NCI-H1694 treated with DMSO at 0.1 percent for 48 hours (cell line): ENCODE results near the gene ST3GAL4.
"Not testable (repeated sequence)": the region's sequence is repeated elsewhere in the genome, so short reads cannot be mapped to it uniquely, and the experiment has no call there.

Experiments
- DNase-seq: peaks from one replicate; lab custom pipeline; 2025; lab: John Stamatoyannopoulos, UW

ST3GAL4 gene

DNA sequence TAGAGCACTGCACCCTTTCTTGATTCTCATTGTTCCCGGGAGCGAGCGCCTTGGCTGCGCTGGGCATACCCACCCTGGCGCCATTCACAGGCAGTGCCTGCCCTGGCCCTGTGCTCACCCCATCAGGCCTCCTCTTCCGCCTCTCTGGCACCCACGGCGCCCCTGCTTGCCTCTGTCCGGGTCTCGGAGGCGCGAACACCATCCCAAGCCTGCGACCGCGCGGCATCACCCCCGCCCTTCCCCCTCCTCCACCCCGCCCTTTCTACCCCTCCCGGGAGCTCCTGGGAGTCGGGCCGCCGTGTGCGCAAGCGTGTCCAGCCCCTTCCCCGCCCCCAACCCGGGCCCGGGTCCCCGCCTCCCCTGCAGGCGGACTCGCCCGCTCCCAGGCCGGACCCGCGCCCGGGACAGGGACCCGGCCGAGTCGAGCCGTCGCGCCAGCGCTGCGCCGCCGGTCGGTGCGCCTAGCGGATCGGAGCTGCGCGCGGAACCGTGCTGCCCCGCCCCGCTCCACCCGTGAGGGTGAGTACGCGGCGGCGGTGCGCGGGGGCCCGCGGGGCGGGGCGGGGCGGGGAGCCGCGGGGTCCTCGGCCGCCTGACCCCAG lies at the start of gene ST3GAL4:
Gene ST3GAL4, plus strand, starts transcription at position 363 of the 602 bp plus-strand sequence. CDS start 50,470 bp downstream, outside the sequence.
- peak; percentile 10 for DNase-seq

DNA sequence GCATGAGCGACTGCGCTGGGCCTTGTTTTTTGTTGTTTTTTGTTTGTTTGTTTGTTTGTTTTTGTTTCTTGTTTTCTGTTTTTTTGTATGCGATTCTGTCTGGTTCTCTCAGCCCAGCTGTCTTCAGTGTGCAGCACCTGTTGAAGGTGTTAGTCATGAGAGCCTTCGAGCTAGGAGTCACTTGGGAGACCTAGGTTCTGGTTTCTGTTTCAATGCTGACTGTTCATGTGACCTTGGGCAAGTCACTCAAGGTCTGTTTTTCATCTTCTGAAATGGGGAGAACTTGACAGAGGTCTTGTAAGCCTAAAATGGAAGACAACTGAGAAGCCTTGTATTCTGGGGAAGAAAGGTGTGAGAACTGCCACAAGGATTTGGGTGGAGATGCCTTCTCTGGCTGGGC lies 49.8 kb upstream of the ST3GAL4 start:
- DNase-seq: no peak

DNA sequence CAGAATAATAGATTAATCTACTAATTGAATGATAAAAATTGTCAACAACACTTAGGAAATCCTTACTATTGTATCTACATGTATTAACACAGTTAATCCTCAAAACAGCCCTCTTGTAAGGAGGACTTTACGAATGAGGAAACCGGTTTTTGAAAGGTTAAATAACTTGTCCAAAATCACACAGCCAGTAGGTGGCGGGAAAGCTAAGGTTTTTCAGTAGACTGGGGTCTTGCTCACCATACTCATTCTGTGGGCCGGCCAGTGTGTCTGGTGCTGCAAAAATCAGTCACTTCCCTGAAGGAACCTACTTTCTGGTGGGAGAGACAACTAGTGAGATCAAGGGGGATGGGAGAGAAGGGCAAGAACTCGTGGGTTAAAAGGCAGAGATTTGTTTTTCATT lies 47.8 kb upstream of the ST3GAL4 start:
- no peak for DNase-seq

DNA sequence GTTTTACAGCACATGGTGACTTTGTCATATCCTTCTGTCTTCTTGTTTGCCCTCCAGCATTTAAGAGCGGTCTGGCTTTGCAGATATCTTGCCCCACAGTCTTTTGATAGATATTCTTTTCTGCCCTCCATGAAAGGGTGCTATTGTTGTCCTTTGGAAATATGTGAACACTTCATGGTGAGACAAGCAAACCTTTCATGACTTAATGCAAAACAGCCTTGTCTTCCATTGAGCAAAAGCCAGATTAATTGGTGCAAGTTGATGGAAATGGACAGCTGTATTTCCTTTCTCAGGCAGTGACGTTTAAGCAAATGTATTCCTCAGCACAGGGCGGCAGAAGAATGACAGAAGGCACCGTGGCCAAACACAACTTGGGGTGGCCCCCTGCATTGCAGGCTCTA lies 47.2 kb upstream of the ST3GAL4 start:
- no peak for DNase-seq

DNA sequence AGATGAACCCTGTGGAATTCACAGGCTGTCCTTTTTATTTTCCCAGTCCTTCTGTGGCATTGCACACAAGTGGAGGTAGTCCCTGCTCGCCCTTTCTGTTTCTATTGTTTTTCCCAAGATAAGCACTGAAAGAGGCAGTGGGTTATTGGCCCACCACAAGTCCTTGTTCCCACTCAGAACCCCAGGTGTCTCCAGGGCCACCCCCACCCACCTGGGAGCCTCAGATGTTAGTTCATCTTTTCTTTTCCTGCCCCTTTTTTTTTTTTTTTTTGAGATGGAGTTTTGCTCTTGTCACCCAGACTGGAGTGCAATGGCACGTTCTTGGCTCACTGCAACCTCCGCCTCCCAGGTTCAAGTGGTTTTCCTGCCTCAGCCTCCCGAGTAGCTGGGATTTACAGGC lies 46.7 kb upstream of the ST3GAL4 start:
- DNase-seq: not testable (repeated sequence)

DNA sequence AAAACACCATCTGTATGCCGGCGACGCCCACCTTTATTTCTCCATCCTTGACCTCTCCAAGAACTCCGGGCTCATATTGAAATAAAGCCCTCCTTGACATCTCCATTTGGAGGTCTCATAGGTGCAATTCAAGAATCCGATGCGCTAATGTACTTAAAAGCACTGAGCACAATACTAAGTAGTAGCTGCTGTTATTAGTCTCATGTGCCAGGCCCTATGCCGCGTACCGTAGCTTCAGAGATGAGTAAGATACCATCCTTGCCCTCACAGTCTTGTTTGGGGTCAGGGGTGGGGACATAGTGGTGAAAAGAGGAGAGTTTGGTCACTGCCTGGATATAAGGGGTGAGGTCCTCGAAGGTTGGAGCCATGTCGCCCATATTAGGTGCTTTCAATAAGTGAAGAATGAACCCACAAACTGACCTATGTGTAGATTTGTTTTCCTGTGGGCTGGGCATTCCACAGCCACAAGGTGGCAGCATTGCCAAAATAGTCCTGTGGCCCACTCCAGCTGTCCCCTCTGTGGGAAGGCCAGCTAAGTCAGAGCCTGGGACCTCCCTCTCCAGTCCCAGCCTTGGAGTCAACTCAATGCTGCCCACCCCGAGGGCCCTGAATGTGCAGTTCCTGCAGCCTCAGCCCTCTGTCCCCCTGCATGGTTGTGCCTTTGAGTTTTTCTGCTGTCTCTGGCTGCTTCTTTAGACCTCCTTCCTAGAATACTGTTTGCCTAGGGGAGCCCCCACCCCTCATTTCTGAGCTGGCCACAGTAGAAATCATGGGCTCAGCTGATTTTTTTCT lies 45.1 kb upstream of the ST3GAL4 start:
- DNase-seq: no peak

DNA sequence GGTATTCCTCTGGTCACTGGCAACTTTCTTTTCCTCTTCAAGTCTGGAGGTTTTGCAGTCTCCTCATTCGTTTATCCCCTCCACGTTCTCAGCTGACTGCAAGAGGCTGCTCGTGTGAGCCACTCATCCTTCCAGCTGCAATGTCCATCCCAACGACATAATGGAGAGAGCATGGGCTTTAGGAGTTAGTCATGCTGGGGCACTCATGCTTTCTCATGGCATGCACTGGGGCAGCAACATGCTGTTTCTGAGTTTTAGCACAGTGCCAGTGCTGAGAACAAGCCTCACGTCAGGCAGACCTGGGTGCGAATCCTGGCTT lies 44.5 kb upstream of the ST3GAL4 start:
- no peak for DNase-seq

GRCh38 chr11:126311401-126312291 lies 43.8 kb upstream of the ST3GAL4 start:
- no peak for DNase-seq

DNA sequence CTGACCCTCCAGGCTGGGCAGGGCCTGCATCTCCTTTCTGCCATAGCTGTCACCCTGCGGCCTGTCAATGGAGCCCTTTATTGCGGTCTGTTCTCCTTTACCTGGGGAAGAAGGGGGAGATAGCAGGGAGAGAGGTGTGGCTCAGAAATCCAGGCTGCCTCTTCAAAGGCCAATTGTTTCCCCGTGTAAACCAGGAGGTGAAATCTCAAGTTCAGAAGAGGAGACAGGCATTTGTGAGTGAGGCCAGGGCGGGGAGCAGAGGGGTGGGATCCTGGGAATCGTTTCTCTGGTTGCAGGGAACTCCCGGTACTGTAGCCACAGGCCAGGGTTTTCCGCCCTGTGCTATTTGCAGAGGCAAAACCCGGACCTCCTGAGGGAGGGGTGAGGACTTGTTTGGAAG lies 42.5 kb upstream of the ST3GAL4 start:
- no peak for DNase-seq

GRCh38 chr11:126313826-126314225 lies 41.7 kb upstream of the ST3GAL4 start:
- DNase-seq: no peak

DNA sequence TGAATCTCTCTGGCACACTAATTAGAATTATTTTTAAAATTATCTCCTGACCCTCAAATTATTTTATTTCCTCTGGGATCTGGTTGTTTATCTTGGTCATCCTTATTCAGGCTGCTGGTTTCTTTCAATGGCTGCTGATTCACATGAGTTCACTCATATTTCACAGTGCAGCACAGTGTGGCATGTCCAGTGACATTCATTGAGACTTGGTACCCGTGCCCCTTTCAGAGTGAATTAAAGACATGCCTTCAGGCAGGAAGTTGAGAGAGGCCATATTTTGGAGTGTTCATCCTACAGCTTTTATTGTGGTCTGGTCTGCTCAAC lies 38.1 kb upstream of the ST3GAL4 start:
- DNase-seq: no peak

DNA sequence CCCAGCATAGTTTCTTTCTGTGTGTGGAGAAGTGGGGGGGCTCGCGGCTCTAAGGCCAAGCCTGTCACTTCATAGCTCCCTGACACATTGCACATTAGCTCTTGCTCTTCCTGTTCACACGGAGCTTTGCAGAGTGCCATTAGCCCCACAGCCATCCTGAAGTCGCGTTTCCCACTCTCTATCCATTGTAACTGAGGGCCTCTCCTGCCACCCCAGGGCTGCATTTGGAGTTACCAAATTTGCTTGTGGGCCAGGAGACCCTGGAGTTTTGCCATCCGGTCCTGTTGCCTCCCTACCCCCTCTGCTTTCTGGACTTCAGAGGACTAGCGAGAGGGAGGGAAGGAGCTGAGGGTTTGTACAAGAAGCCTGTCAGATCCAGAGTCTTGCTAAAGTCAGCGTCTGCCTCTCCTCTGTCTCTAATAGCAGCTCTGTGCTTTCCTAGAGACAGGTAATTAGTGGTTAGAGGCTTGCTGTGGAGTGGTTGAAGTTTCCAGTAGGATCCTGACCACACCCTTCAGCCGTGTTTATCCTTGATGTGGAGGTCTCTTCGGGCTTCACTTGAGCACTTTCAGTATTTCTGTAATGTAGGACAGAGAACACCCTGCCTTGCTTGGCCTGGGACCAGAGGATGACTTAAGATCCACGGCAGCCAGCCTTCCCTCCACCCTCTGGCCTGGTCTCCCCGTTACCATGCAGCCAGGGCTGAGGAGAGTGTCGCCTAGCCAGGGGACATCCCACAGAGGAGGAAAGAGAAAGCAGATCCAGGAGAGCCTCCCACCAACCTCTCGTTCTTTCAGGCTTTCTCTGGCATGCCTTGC lies 37.5 kb upstream of the ST3GAL4 start:
- DNase-seq: no peak

DNA sequence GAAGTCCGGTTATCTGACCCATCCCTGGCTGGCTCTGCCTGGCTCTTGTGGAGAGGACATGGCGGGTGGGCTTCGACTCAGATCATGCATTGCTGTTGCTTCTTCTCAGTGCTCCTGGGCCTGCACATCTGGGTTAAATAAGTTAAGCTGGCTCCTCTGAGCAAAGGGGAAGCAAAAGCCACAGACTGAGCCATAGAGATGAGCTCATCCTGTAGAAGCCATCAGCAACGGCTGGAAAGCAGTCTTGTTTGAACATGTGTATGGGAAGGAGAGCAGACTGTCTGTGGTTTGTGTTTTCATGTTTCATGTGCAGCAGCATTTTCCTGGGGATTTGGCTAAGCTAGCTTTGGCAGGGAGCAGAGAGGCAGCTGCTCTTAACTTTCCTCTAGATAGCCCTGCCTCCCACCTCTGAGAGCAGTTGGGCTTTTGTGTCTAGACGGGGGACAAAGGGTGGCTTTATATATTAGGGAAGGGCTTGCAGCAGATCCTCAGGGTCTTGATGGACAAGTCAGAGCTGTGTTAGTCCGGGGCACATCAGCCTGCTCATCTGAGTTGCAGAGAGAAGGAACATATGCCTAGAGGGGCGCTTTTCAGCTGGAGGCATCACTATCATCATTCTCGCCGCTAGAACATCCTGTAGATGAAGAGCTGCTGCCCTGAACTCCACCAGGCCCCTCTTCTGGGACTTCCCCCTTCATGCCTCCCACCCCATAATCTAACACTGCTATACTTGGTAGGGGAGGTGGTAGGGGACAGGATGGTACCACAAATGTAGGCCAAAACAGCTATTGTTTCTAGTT lies 36.7 kb upstream of the ST3GAL4 start:
- peak; percentile 83 for DNase-seq

- DNase-seq: no peak
Observed at GRCh38 chr11:126319374-126319740, 36.1 kb upstream of the ST3GAL4 start.

- no peak for DNase-seq
Observed at GRCh38 chr11:126322996-126323395, 32.5 kb upstream of the ST3GAL4 start.

- no peak for DNase-seq
Observed at GRCh38 chr11:126327281-126328000, 28.0 kb upstream of the ST3GAL4 start.

- no peak for DNase-seq
Observed at GRCh38 chr11:126328001-126328390, 27.5 kb upstream of the ST3GAL4 start.

- DNase-seq: no peak
Observed at GRCh38 chr11:126328444-126328843, 27.0 kb upstream of the ST3GAL4 start.

DNA sequence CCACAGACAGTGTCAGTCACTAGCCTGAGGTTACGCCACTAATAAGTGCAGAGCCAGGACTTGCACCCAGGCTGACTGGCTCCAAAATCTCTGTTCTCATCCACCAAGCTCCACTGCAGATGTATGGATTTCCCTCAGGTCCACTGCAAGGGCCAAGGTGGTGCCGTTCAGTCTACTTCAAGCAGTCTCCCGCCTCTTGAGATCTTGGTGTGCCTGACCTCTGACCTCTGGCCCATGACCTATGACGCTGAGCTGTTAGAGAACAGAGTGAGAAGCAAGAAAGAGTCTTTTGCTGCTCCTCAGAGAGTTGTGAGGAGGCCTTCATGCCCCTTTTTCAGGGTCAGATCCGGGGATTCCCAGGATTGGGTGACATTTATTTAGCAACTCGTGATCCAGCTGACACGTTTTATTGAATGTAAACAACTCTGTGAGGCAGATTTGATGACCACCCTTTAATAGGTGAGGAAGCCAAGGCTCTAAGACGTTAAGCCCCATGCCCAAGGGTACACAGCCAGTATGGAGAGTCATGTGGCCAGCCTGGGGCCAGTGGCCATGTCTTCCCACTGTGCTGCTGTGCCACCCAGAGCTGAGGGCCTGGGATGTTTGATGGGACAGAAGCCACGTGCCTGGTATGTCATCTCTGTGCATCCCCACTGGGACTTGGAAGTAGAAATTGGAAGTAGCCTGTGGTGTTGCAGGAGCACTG lies 26.4 kb upstream of the ST3GAL4 start:
- DNase-seq: no peak

GRCh38 chr11:126329644-126330211 lies 25.8 kb upstream of the ST3GAL4 start:
- no peak for DNase-seq
